Measurements from ENCODE around the gene NHS.

- TF ChIP-seq CTCF (IDR thresholded peaks at IDR 0.05; ENCODE audit: low read depth, low read length, poor library complexity, severe bottlenecking), result no peak
- no peak for TF ChIP-seq EZH2phosphoT487 (IDR thresholded peaks at IDR 0.05; ENCODE audit: borderline replicate concordance, low read length)
These were observed 177.1 kb downstream of the NHS start for GRCh38 chrX:17552044-17552650.

Measured in DOHH2 (cell line).